GM19025 (cell line): ENCODE data around the gene C14orf39.

Experiments used
- ATAC-seq: cut with Tn5 transposase; IDR thresholded peaks from one replicate; pipeline ENCODE4 v1.9.1; 2021; ENCODE audit warnings: mild to moderate bottlenecking, low read depth, moderate library complexity; ENCODE audit not compliant: unreplicated experiment

C14orf39 gene, protein sequence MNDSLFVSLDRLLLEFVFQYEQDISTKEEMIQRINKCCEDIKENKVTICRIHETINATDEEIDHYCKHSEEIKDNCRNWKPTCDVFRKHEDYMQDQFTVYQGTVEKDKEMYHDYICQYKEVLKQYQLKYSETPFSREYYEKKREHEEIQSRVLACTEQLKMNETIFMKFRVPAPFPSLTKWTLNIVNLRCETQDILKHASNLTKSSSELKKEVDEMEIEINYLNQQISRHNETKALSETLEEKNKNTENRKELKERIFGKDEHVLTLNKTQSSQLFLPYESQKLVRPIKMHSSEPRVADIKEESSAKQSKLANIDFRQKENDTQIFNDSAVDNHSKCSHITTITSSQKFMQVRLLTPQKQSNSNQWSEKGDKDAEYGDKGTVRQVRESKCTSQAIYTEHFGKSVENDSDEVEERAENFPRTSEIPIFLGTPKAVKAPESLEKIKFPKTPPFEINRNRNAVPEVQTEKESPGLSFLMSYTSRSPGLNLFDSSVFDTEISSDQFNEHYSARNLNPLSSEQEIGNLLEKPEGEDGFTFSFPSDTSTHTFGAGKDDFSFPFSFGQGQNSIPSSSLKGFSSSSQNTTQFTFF

DNA sequence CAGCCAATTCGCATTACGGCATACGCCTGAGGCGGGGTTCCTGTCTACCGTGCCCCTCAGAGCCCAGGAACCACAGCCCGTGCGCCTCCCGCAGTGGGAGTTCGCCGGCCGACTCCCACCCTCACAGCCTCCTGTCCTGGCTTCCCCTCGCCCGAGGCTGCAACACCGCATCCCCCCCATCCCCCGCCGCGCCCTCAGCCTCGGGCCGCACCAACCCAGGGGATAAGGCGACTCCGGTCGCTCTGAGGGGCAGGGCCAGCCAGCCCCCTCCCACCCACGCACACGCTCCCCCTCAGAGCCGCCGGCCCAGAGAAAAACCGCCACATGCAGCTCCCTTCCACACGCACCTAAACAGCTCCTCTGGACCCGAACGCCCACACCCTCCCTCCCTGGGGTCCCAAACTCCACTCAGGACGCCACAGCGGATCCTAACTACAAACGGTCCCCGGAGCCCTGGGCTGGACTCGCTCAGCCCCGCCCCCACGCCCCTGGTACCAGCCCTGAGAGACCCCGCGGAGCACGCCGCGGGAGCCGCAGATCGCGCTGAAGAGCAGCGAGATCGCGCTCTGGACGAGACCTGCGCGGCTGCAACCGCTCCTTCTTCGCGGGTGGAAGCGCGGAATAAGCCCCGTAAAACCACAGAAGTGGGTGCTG lies at the start of gene C14orf39:
C14orf39 (minus strand) TSS at position 466 of the 654 bp plus-strand sequence. CDS start 985 bp downstream, outside the sequence.
- ATAC-seq: no peak

DNA sequence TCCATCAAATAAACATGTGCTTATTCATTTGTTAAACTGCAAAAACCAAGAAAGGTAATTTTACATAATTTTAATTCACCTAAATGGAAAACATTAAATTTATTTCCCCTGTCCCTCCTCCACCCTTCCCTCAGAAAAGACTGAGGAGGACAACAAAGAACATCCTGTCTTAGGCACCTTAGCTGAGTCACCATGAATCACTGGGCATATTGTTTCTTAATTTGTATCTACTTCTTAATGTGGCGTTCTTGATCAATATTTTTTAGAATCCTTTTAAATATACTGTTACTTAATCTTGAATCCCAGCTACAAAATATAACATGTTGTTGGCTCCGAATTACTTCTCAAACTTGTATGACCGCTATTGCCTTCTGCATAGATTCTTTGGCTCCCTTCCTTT lies 46.6 kb upstream of the C14orf39 start:
- ATAC-seq: no peak

GRCh38 chr14:60515511-60516289 lies 29.8 kb upstream of the C14orf39 start:
- ATAC-seq: no peak

DNA sequence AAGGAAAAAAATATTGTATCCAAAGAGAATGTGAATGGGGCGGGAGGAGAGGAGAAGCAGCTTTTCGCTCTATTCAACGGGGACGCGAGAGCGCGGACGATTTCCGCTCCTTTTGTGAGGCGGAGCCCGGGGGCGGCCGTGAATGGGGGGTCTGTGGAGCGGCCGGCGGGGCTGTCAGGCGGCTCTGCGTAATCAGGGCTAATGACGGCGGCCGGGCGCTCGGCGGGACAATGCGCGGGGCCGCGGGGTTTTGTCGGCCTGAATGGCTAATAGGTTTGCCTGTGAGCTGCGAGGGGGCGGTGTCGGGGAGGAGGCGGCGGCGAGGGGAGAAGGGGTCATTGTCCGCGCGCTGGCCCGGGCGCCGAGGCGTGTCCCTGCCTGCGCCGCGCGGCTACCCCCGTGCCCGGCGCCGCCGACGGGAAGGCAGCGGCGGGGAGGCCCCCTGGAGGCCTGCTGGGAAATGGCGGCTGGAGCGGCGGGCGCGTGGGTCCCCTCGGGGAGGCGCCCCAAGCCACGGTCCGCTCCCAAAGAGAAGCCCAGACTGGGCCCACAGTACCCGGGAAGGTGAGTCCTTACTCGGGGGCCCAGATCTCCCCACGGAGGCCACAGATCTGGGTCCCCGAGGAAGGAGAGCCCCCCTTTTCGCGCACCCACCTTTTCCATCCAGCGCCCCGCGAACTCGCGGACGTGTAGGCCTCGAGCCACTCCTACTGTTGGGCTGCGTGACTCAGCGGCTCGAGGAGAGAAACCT lies 29.1 kb upstream of the C14orf39 start:
- ATAC-seq: peak; percentile 55

- no peak for ATAC-seq
These were observed 28.5 kb upstream of the C14orf39 start for GRCh38 chr14:60514378-60514740.

- no peak for ATAC-seq
These were observed 27.2 kb upstream of the C14orf39 start for GRCh38 chr14:60512973-60513571.

GRCh38 chr14:60512126-60512525 lies 26.3 kb upstream of the C14orf39 start:
- ATAC-seq: no peak

- ATAC-seq: no peak
These were observed 25.2 kb upstream of the C14orf39 start for GRCh38 chr14:60510951-60511599.

- no peak for ATAC-seq
These were observed 24.5 kb upstream of the C14orf39 start for GRCh38 chr14:60510254-60510950.

- no peak for ATAC-seq
These were observed 23.8 kb upstream of the C14orf39 start for GRCh38 chr14:60509438-60510253.

GRCh38 chr14:60508707-60509437 lies 23.0 kb upstream of the C14orf39 start, which contains the start of gene SIX6:
SIX6 (plus strand) TSS chr14:60509146; CDS start chr14:60509399, 253 bp downstream.
- ATAC-seq: no peak

- no peak for ATAC-seq
These were observed 22.5 kb upstream of the C14orf39 start for GRCh38 chr14:60508363-60508706.

GRCh38 chr14:60506985-60507829 lies 21.3 kb upstream of the C14orf39 start:
- ATAC-seq: no peak

DNA sequence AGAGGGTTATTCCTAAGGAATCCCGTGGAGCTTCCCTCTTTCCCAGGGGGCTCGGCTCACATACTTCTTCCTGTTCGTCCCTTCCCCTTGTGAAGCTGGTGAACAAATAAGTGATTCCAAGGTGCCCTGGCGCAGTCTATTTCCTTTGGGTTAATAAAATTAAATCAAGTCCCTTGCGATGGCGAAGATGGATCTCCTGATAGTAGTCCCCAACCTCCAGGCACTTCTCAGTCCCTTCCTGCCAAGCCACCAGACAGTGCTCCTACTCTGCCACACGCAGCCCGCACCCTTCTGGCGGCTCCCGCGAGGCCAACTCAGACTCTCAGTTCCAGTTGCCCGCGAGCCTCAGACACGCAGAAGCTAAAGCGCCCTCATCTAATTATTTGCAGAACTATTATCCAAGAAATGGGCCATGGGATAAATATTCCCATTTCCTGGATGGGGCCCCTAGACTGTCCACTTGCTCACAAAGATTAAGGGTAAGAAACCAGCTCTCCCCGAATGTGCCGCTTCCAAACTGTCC lies 20.7 kb upstream of the C14orf39 start:
- ATAC-seq: no peak

GRCh38 chr14:60506010-60506409 lies 20.1 kb upstream of the C14orf39 start:
- ATAC-seq: no peak

- ATAC-seq: no peak
These were observed 19.6 kb upstream of the C14orf39 start for GRCh38 chr14:60505448-60505847.
